ENCODE measurements around the gene NLRC5.

DNA sequence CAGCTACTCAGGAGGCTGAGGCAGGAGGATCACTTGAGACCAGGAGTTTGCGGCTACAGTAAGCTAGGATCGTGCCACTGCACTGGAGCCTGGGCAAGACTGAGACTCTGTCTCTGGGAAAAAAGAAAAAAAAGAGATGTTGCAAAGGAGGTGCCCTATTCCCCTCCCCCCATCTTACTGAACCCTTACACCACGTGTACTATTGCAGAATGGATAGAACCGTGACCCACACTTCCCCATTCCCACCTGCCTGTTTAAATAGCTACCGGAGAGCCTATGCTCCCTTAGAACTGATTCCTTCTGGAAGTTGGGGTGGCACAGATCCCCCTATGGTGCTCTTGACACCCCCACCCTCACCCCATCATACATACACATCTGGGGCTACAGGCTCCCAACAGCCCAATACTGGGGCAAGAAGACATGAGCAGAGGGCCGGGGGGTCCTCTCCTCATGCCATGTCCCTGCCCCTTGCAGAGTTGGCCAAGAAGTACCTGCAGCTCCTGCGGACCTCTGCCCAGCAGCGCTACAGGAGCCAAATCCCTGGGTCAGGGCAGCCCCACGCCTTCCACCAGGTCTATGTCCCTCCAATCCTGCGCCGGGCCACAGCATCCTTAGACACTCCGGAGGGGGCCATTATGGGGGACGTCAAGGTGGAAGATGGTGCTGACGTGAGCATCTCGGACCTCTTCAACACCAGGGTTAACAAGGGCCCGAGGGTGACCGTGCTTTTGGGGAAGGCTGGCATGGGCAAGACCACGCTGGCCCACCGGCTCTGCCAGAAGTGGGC lies 35.7 kb downstream of the NLRC5 start:
- TF ChIP-seq PKNOX1 (IDR thresholded peaks at IDR 0.05) (no peak), CTBP1 (IDR thresholded peaks at IDR 0.05; ENCODE audit: borderline replicate concordance) (no peak), BHLHE40 (IDR thresholded peaks at IDR 0.05; ENCODE audit: borderline replicate concordance) (no peak)
